HUES64 (cell line): Measurements from ENCODE around the gene RREB1.
A peak's percentile ranks its signal among the peaks of the same experiment; 100 is the strongest.
"Not testable (repeated sequence)": the region's sequence is repeated elsewhere in the genome, so short reads cannot be mapped to it uniquely, and the experiment has no call there.

ENCODE experiments used
- H3K27ac ChIP-seq: 2 replicates; pipeline ENCODE4 v1.7.0; 2013; ENCODE audit warnings: low read depth, low read length, inconsistent platforms
- H3K27me3 ChIP-seq: 2 replicates; pipeline ENCODE4 v1.6.1; 2013; ENCODE audit warnings: mild to moderate bottlenecking, low read length; ENCODE audit not compliant: insufficient read depth
- H3K36me3 ChIP-seq: 2 replicates; pipeline ENCODE4 v1.6.1; 2013; ENCODE audit warnings: mild to moderate bottlenecking, low read length; ENCODE audit not compliant: insufficient read depth
- H3K4me1 ChIP-seq: 2 replicates; pipeline ENCODE4 v1.6.1; 2013; ENCODE audit warnings: mild to moderate bottlenecking, low read length, moderate library complexity; ENCODE audit not compliant: insufficient read depth
- H3K4me3 ChIP-seq: 2 replicates; pipeline ENCODE4 v1.5.1; 2013; ENCODE audit warnings: mild to moderate bottlenecking, low read length, moderate library complexity
- H3K9ac ChIP-seq: 2 replicates; pipeline ENCODE4 v1.6.1; 2013; ENCODE audit warnings: mild to moderate bottlenecking, low read depth, low read length
- H3K9me3 ChIP-seq: 2 replicates; pipeline ENCODE4 v1.6.1; 2013; ENCODE audit warnings: low read depth, low read length; ENCODE audit not compliant: insufficient read depth
- WGBS: fragments of 150-250, 120-280 bp; methylation state at CpG from one replicate; pipeline ENCODE4 v1.1.7; 2013; ENCODE audit warnings: missing lambda C conversion rate; 5-methylcytosine and 5-hydroxymethylcytosine counted together

Gene RREB1

DNA sequence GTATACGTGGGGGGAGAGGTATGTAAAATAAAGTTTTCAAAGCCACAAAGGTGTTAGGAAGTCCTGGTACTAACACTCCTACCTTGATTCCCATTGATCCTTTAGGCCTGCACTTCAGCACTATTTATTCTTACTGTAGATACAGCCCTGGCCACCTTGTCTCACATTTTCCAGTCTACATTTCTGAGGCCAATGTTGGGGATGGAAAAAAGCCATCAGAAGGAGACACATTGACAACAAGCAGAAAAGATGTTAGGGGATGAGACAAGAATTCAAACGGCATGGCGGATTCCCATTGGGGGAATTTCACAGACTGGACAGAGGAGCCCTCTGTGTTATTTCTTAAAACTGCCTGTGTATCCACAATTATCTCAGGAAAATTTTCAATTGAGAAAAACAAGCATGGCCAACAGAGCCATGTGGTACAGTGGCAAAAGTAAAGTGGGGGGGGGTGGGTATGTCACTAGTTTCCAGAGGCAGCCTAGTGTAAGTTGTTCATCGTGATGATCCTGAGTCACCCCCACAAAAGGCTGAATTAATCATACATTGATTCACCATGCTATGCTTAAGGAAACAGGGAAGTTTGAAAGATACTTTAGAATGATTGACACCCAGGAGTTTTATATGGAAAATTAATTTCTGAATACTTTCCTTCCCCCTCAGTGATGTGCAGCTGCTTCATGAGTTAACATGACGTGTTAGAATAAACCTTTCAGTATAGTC, 40.5 kb downstream of the RREB1 start:
- Histone ChIP-seq H3K4me1 (peaks cover 73% of the 10 kb centered on the region), H3K36me3 (no peaks in the 10 kb centered on the region), H3K9me3 (no peaks in the 10 kb centered on the region), H3K27me3 (no peaks in the 10 kb centered on the region), H3K4me3 (no peak overlapping the region), H3K9ac (no peak overlapping the region), H3K27ac (no peak overlapping the region)
- WGBS = 77% methylated on average over 3 of the region's 5 CpGs

DNA sequence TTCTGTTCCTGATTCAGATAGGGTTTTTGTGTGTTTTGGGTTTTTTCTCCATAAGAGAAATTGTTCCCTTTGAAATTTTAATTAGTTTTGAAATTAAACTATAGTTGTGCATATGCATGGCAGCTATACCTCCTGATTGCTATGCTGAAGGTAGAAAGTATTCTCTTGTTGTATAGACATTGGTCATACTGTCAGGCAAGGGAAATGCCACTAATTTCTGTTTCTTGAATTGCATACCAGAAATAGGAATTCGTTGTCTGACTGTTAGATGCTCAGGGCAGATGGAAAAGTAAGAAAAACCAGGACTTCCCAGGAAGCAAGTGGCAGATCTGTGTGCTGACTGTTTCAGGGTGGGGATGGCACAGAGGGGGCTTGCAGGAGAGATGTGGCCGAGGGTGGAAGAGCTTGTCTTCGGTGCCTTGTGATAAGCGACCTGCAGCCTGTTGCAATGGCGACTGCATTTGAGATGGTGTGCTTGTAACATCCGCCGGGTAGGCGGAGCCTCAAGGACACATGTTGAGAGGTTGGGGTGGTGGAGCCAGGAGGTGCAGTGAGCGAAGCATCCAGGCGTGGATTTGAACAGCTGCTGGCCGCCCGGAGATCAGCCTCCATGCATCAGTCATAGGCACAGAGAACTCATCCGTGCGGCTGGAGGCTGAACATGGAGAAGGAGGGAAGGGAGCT, 42.8 kb downstream of the RREB1 start:
- Histone ChIP-seq H3K4me3 (no peak overlapping the region), H3K27me3 (no peaks in the 10 kb centered on the region), H3K36me3 (no peaks in the 10 kb centered on the region), H3K27ac (peak overlapping the region; percentile 8; the same call in 1 of the 2 replicates), H3K9me3 (no peaks in the 10 kb centered on the region), H3K9ac (peak overlapping the region; percentile 54; the same call in 1 of the 2 replicates), H3K4me1 (peaks cover 55% of the 10 kb centered on the region)
- WGBS = 61% methylated on average over 14 of the region's 14 CpGs

DNA sequence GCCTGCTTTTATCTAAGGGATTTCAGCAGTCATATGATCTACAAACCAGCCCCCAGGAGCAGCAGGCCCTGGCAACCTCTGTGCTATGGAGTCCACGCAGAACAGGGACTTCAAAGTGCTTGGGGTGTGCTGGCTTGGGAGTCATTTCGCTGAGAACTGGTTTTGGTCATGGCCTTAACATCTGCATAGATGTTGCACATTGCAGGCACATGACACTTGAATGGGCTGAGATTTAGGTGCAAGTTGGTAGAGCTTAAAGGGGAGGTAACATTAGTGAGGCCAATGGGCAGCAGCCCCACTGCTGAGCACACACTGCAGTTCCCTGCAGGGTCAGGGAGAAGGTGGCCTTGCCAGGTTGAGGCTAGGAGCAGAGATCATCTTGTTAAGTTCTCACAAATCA, 43.6 kb downstream of the RREB1 start:
- H3K4me1 ChIP-seq = peaks cover 55% of the 10 kb centered on the region
- no peaks in the 10 kb centered on the region for H3K36me3 ChIP-seq
- no peaks in the 10 kb centered on the region for H3K27me3 ChIP-seq
- H3K9ac ChIP-seq = no peak overlapping the region
- WGBS = 85% methylated on average over 2 of the region's 2 CpGs
- H3K27ac ChIP-seq = no peak overlapping the region
- no peaks in the 10 kb centered on the region for H3K9me3 ChIP-seq
- no peak overlapping the region for H3K4me3 ChIP-seq

DNA sequence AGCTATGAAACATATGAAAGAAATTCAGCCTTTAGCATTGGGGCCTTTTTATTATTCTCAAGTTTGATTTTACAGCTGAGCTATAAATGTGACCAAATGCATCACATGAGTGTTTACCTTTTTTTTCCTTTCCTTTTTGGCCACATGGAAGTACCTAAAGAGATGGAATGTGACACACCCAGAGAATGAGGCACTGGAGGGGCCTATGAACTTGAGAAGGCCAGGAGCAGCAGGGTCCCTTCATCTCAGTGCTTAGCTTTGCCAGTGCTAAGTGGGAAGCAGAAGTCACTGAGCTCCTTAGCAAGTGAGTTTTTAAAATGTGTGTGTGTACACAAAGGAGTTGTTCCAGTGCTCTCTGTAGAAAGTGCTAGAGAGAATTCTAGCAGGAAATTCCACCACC, 44.7 kb downstream of the RREB1 start:
- H3K27me3 ChIP-seq = no peaks in the 10 kb centered on the region
- no peak overlapping the region for H3K4me3 ChIP-seq
- no peaks in the 10 kb centered on the region for H3K36me3 ChIP-seq
- H3K9me3 ChIP-seq = no peaks in the 10 kb centered on the region
- peaks cover 52% of the 10 kb centered on the region for H3K4me1 ChIP-seq
- H3K27ac ChIP-seq = no peak overlapping the region
- no peak overlapping the region for H3K9ac ChIP-seq

DNA sequence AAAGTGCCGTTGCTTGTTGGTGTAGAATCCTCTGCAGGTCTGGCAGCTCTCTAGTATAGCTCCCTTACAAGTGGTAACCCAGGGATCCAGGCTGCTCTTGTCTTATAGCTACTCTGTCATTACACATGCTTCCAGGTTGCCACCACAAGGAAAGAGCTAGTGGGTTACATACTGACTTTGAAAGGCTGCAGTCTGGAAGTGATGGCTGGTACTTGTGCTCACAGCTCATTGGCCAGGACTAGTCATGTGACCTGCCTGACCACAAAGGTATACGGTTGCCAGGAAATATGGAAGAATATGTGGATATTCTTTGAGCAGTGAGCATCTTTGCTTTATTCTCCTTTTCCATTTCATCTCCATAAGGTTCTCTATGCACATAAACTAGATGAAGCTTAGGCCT, 46.0 kb downstream of the RREB1 start:
- peaks cover 52% of the 10 kb centered on the region for H3K4me1 ChIP-seq
- H3K27ac ChIP-seq = no peak overlapping the region
- no peak overlapping the region for H3K9ac ChIP-seq
- no peak overlapping the region for H3K4me3 ChIP-seq
- H3K9me3 ChIP-seq = no peaks in the 10 kb centered on the region
- no peaks in the 10 kb centered on the region for H3K27me3 ChIP-seq
- H3K36me3 ChIP-seq = no peaks in the 10 kb centered on the region
- over 99% methylated on average over 2 of the region's 2 CpGs for WGBS

DNA sequence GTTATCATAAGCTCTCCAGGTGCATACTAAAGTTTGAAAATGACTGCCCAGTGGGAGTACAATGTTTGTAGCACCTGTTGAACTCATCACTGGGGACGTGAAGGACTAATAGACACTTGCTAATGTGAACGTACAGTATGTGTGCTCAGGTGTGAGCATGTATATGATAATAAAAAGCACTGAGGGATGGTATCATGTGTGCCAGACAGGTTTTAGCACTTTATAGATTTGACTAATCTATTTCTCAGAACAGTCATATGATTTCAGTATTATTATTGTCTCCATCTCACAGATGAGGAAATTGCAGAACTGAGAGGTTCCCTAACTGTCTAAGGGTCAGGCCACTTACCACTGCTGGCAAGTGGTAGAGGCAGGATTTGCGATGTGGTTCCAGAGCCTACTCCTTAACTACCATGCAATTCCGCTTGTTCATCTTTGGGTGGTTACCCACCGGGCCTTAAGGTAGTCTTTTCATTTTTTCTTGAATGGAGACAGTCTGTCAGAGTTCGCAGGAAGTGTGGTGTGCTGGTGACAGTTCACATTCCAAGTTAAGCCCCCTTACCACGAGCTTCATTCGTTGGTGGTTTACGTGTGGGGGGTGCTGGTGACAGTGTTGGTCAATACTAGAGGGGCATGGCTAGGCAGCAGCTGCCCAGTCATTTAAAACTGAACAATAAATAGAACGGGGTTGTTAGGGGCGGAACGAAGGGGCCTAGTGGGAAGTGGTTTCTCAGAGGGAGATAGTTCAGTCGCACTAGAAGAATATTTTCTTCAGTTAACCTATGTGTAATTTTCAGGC, 46.8 kb downstream of the RREB1 start:
- Histone ChIP-seq H3K4me3 (no peak overlapping the region), H3K4me1 (peaks cover 54% of the 10 kb centered on the region), H3K27me3 (no peaks in the 10 kb centered on the region), H3K9ac (no peak overlapping the region), H3K27ac (no peak overlapping the region), H3K36me3 (no peaks in the 10 kb centered on the region), H3K9me3 (no peaks in the 10 kb centered on the region)
- 93% methylated on average over 13 of the region's 13 CpGs for WGBS

DNA sequence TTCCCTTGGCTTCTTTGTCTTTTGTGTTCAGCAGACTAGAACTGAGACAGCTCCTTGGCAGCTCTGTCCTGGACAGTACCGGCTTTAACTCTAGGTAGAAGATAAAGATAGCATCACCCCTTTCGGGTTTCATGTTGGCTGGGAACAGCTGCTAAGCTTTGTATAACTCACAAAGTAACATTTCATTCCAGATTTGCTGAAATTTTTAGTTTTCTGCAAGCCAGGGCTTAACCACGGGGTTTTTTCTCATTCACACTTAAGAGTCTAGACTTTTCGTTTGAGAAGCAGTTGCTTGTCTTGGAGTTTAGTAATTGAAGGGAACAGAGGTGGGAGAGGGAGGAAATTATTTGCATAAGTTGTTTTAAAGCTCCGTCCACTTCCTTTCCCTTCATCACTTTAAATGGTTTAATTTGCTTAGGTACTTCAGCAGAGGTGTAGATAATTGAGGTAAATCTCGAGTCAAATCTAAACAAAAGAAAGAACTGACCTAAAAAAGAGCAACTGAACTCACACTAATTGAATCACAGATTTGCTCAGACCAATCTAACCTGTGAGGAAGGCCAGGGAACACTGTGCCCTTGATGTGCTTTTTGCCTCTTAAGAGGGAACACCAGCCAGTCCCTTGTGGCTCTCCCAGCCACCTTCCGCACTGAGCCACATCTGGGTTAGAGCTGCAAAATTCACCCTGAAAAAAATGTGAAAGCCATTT, 48.3 kb downstream of the RREB1 start:
- H3K9ac ChIP-seq = no peak overlapping the region; the same call in 1 of the 2 replicates
- peak overlapping the region; percentile 58 for H3K27ac ChIP-seq
- H3K9me3 ChIP-seq = no peaks in the 10 kb centered on the region
- no peaks in the 10 kb centered on the region for H3K36me3 ChIP-seq
- H3K4me3 ChIP-seq = no peak overlapping the region
- H3K4me1 ChIP-seq = peaks cover 43% of the 10 kb centered on the region
- H3K27me3 ChIP-seq = no peaks in the 10 kb centered on the region
- 72% methylated on average over 6 of the region's 7 CpGs for WGBS

DNA sequence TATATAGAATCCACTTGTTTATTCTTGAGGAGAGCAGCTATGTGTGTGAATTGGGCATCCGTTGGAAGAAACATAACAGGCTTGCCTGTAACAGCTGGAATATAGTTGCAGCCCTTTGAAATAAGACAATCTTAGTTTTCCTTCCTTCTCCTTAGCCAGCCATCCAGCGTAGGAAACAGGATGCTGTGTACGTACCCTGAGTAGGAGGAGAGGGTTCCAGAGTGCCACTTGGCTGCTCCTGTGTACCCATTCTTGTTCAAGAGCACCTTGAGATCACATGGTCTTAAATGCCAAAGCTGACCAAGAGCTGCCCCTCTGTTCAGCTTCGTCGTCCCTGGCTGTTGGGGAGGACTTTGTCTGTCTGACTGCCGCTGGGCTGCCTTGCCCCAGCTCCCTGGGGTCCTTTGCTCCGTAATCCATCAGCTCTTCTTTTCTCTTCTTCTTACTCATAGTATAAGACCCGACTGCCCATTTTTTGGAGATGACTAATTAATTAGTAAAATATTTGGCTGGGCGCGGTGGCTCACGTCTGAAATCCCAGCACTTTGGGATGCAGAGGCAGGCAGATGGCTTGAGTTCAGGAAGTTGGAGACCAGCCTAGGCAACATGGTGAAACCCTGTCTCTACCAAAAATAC, 49.0 kb downstream of the RREB1 start:
- Histone ChIP-seq H3K36me3 (no peaks in the 10 kb centered on the region), H3K9me3 (no peaks in the 10 kb centered on the region), H3K4me3 (no peak overlapping the region), H3K27ac (peak overlapping the region; percentile 58; the same call in 1 of the 2 replicates), H3K4me1 (peaks cover 42% of the 10 kb centered on the region), H3K27me3 (no peaks in the 10 kb centered on the region), H3K9ac (no peak overlapping the region)
- WGBS = 87% methylated on average over 10 of the region's 11 CpGs

DNA sequence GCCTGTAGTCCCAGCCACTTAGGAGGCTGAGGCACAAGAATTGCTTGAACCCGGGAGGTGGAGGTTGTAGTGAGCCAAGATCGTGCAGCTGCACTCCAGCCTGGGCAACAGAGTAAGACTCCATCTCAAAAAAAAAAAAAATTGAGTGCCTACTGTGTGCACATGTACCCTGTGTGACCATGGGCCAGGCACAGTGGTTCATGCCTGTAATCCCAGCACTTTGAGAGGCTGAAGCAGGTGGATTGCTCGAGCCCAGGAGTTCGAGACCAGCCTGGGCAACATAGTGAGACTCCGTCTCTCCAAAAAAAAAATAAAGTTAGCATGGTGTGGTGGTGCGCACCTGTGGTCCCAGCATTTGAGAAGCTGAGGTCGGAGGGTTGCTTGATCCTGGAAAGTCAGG, 49.5 kb downstream of the RREB1 start:
- H3K27ac ChIP-seq, H3K36me3 ChIP-seq, H3K4me3 ChIP-seq, H3K27me3 ChIP-seq, H3K9me3 ChIP-seq, H3K9ac ChIP-seq: not testable (repeated sequence)
- WGBS = 92% methylated on average over 7 of the region's 7 CpGs
- H3K4me1 ChIP-seq = peaks cover 42% of the 10 kb centered on the region

DNA sequence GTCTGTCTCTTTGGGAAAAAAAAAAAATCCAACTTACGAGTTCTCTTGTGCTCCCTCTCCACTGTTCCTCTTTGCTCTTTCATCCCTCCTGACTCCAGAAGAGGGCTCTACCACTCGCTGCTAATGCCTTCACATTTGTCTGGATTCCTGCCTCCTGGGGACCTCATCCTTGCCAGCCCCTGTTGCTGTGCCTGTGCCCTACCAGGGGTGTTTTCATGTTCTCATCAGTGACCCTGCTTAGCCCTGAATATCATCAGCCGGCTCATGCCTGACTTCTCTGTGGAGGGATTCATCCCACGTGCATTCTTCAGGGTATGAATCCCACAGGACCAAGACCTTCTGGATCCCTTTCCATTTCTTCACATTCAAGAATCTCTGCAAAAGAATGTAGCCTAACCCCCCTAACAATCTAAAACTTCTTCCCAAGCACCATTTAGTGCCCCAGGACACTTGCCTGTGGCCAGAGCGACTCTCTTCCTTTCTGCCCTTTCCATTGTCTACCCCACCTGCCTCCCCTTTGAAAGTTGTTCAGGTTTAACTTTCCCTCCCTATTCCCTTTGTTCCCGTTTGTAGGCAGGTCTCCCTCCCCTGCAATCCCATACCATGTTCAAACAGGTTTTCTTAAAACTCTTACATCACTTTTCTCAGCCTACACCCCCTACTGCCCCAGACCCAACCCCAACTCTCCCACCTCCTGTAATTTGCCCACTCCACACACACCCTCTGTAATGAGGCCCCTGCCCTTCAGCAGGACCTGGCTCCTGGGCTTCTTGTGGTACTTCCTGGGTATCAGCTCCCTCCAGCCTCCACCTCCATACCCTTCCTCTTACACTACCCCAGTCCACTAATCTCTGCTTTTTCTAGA, 50.2 kb downstream of the RREB1 start:
- H3K27me3 ChIP-seq = no peaks in the 10 kb centered on the region
- no peak overlapping the region for H3K4me3 ChIP-seq
- no peaks in the 10 kb centered on the region for H3K36me3 ChIP-seq
- H3K4me1 ChIP-seq = peaks cover 36% of the 10 kb centered on the region
- no peaks in the 10 kb centered on the region for H3K9me3 ChIP-seq
- WGBS = 41% methylated on average over 6 of the region's 6 CpGs
- no peak overlapping the region for H3K9ac ChIP-seq
- no peak overlapping the region; the same call in 1 of the 2 replicates for H3K27ac ChIP-seq
